Esophagus squamous epithelium (tissue), 4 donors: ENCODE results near the gene ZNF534.

Source experiments
- CTCF ChIP-seq, 6 experiments: fragments of 450-650 bp in 4 of 6; fragments of 200-600 bp in 2 of 6; sonication (generic) in 2 of 6; IDR thresholded peaks; one replicate each; pipeline ENCODE4 v1.5.1; 2016 to 2019; ENCODE audit warnings: antibody characterized with exemption in 6 of 6, mild to moderate bottlenecking in 4 of 6, moderate library complexity in 4 of 6
- POLR2A ChIP-seq, 4 donors: fragments of 450-650 bp; IDR thresholded peaks; one replicate each; pipeline ENCODE4 v1.6.1; 2017; ENCODE audit warnings: antibody characterized with exemption in 4 of 4, mild to moderate bottlenecking in 4 of 4, moderate library complexity in 3 of 4

GRCh38 chr19:52494518-52494917 is 65.6 kb downstream of the ZNF534 start:
- no peak for TF ChIP-seq CTCF (IDR thresholded peaks at IDR 0.05)
- TF ChIP-seq POLR2A (IDR thresholded peaks at IDR 0.05), result no peak
